Progenitor cell of endocrine pancreas (in vitro differentiated cells): ENCODE results near the gene KCTD6. TPM values are rescaled to one million over a fixed set of nuclear protein-coding genes. Genes with fewer than 3 reads are reported as not detected.
A peak's percentile ranks its signal among the peaks of the same experiment; 100 is the strongest.

Source experiments
- DNase-seq: peaks from one replicate; pipeline ENCODE4 v3.0.0; 2021; ENCODE audit warnings: low spot score; ENCODE audit not compliant: unreplicated experiment
- H3K27ac Mint-ChIP-seq: 2 replicates; pipeline ENCODE4 v1.8.0; 2021; ENCODE audit warnings: mild to moderate bottlenecking, moderate library complexity, mixed read lengths
- H3K27me3 Mint-ChIP-seq: 2 replicates; pipeline ENCODE4 v1.8.0; 2021; ENCODE audit warnings: mixed read lengths
- H3K36me3 Mint-ChIP-seq: 2 replicates; pipeline ENCODE4 v1.8.0; 2022; ENCODE audit warnings: mixed read lengths; ENCODE audit not compliant: insufficient read depth
- H3K4me1 Mint-ChIP-seq: 2 replicates; pipeline ENCODE4 v1.8.0; 2021; ENCODE audit warnings: low read depth, mixed read lengths
- H3K4me3 Mint-ChIP-seq: 2 replicates; pipeline ENCODE4 v1.8.0; 2021; ENCODE audit warnings: low read depth, mild to moderate bottlenecking, moderate library complexity, mixed read lengths
- H3K9me3 Mint-ChIP-seq: 2 replicates; pipeline ENCODE4 v1.8.0; 2021; ENCODE audit warnings: low read depth, mixed read lengths
- total RNA-seq: library from RNA; stranded (reverse); gene quantifications from 2 replicates; pipeline ENCODE4 v1.2.1, GENCODE V29; 2021
- TF ChIP-seq, protein P1 (sequence below): fragments of 200-600 bp; sonication (generic); IDR thresholded peaks from one replicate; pipeline ENCODE4 v1.5.0; 2021; ENCODE audit warnings: antibody characterized with exemption, mild to moderate bottlenecking; ENCODE audit not compliant: unreplicated experiment

KCTD6 gene
- total RNA-seq, 1 donor from 2014 or later = 14.8 TPM

DNA sequence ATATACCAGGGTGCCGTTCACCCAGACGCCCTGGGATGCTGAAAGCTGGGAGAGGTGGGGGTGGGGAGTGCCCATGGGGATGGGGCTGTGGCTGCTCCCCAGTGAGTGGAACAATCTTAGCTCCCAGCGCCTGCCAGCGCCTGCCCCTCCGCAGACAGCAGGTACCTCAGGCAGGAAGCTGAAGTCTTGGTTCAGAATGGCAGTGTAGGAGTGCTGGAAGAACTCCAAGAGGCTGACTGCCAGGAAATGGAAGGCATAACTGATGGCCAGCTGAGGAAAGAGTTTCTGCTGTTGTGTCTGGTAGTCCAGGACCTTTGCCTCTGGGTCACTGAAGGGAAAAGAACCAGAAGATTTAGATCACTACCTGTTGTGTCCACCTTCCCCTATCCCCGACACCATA is 36.7 kb downstream of the KCTD6 start:
- TF ChIP-seq, protein P1, sequence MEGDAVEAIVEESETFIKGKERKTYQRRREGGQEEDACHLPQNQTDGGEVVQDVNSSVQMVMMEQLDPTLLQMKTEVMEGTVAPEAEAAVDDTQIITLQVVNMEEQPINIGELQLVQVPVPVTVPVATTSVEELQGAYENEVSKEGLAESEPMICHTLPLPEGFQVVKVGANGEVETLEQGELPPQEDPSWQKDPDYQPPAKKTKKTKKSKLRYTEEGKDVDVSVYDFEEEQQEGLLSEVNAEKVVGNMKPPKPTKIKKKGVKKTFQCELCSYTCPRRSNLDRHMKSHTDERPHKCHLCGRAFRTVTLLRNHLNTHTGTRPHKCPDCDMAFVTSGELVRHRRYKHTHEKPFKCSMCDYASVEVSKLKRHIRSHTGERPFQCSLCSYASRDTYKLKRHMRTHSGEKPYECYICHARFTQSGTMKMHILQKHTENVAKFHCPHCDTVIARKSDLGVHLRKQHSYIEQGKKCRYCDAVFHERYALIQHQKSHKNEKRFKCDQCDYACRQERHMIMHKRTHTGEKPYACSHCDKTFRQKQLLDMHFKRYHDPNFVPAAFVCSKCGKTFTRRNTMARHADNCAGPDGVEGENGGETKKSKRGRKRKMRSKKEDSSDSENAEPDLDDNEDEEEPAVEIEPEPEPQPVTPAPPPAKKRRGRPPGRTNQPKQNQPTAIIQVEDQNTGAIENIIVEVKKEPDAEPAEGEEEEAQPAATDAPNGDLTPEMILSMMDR = no peak
- Mint-ChIP-seq H3K36me3 (peaks cover 1% of the 10 kb centered on the region), H3K4me1 (peaks cover 1% of the 10 kb centered on the region), H3K27ac (no peak overlapping the region), H3K4me3 (no peak overlapping the region), H3K9me3 (no peaks in the 10 kb centered on the region), H3K27me3 (peaks cover 6% of the 10 kb centered on the region)
- no peak for DNase-seq

DNA sequence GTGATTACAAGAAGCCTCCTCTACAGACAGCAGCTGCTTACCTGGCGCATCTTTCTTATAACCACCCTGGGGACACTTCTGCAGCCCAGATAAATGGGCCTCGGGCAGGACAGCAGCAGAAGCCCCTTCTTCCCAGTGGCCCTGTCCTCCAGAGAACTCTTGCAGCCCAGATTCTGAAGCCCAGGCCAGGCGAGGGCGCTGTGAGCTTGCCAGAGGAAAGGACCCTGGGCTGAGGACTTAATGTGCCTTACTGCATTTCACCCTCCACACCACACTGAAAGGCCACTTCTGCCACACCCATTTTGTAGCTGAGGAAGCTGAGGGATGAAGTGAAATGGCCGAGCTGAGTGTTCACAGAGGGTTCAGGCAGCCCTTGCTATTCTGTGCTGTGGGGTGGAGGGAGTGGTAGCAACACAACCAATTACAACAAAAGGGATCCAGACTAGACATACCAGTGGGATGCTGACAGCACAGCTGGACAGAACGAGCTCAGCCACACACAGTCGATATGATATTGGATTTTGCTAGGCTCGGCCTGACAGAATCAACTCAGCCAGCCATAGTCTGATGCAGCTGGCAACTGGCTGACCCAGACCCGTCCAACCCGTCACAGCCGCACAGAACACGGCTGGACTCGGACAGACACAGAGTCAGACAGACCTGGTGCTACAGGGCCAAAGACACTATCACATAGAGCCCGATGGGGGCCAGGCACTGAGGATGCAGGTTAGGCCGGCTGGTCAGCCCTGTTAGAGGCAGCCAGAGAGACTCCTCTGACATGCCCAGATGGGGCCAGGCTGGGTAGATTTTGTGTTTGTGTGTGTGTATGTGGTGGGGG is 37.8 kb downstream of the KCTD6 start:
- H3K4me1 Mint-ChIP-seq = peaks cover 1% of the 10 kb centered on the region
- peaks cover 1% of the 10 kb centered on the region for H3K36me3 Mint-ChIP-seq
- no peaks in the 10 kb centered on the region for H3K9me3 Mint-ChIP-seq
- H3K4me3 Mint-ChIP-seq = no peak overlapping the region
- peaks cover 6% of the 10 kb centered on the region for H3K27me3 Mint-ChIP-seq
- peak; percentile 29 for DNase-seq
- TF ChIP-seq, protein P1 = peak; percentile 54
- no peak overlapping the region for H3K27ac Mint-ChIP-seq

DNA sequence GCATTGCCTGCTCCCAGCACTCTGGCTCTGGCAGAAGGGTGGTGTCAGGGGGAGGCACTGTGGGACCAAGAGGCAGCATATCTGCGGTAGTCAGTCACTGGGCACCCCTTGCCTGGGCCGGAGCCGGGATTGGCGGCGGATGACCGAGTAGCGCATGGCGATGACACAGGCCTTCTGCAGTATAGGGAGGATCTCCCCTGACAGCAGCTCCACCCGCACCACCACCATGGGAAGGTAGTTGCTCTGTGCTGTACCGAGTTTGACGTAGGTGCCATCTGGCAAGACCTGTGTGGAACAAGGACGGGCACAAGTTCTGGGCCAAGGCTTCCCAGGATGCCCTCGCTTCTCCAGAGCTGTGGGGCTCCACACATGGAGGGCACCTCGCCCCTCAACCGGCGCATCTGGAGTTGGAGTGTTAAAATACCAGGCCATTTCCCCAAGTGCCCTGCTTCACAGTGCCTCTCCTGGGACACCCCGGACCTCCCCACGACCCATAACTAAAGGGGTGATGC is 38.5 kb downstream of the KCTD6 start:
- H3K27ac Mint-ChIP-seq = no peak overlapping the region
- peaks cover 1% of the 10 kb centered on the region for H3K36me3 Mint-ChIP-seq
- H3K27me3 Mint-ChIP-seq = peaks cover 4% of the 10 kb centered on the region
- TF ChIP-seq, protein P1 = no peak
- no peak for DNase-seq
- H3K4me1 Mint-ChIP-seq = peaks cover 1% of the 10 kb centered on the region
- H3K9me3 Mint-ChIP-seq = no peaks in the 10 kb centered on the region
- H3K4me3 Mint-ChIP-seq = no peak overlapping the region

DNA sequence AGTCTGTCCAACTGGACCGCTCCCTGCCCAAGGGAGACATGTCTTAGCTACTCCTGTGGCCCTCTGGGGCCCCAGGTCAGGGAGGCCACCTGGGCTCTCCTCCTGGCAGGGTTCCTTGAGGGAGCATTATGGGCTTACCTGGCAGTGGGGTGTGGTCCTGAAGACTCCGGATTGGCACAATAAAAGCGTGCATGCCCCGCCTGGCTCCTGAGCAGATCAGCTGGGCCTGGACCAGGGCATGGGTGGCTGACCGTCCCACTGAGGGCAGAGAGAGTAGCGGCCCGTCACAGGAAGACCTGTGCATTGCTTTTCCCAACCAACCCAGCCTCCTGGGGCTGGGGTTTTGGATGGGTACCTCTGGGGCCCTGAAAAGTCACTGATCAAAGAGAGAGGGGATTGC is 39.7 kb downstream of the KCTD6 start:
- Mint-ChIP-seq H3K36me3 (peaks cover 1% of the 10 kb centered on the region), H3K4me1 (peaks cover 9% of the 10 kb centered on the region), H3K4me3 (no peak overlapping the region), H3K27me3 (no peaks in the 10 kb centered on the region), H3K9me3 (no peaks in the 10 kb centered on the region), H3K27ac (no peak overlapping the region)
- DNase-seq = no peak
- TF ChIP-seq, protein P1 = no peak

DNA sequence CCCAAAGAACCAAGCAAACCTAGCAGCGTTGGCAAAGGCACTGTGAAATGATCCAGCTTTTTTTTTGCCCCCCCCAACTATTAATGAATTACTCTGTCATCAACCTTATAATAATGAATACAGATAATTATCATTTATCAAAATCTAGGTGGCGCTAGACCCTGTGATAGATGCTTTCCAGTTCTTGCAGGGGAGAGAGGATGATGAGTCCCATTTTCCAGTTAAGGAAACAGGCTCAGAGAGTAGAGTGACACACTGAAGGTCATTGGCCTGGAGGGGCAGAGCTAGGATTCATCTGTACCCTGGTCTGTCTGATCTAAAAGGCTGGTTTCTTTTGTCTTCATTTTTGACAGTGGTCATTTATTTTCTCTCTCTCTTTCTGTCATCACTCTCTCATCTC is 40.1 kb downstream of the KCTD6 start:
- H3K27me3 Mint-ChIP-seq = no peaks in the 10 kb centered on the region
- TF ChIP-seq, protein P1 = no peak
- no peaks in the 10 kb centered on the region for H3K9me3 Mint-ChIP-seq
- H3K36me3 Mint-ChIP-seq = no peaks in the 10 kb centered on the region
- DNase-seq = no peak
- no peak overlapping the region for H3K4me3 Mint-ChIP-seq
- peaks cover 13% of the 10 kb centered on the region for H3K4me1 Mint-ChIP-seq
- no peak overlapping the region for H3K27ac Mint-ChIP-seq
